Astrocyte (in vitro differentiated cells and primary cell): ENCODE data around the gene UPP1. TPM values are rescaled to one million over a fixed set of nuclear protein-coding genes. Genes with fewer than 3 reads are reported as not detected.

ENCODE experiments used
- DNase-seq: peaks from one replicate; pipeline ENCODE4 v3.0.0-alpha.2; 2010; ENCODE audit warnings: low read depth
- FAIRE-seq: peaks from 2 replicates; lab custom pipeline; 2011; peaks lifted over from hg19 to GRCh38; lab: Jason Lieb, UNC
- H2AFZ ChIP-seq: 2 replicates; pipeline ENCODE4 v1.6.0; 2012; ENCODE audit warnings: low read depth, low read length, inconsistent platforms
- H3K27ac ChIP-seq: 2 replicates; pipeline ENCODE4 v1.5.1; 2011; ENCODE audit warnings: low read depth, low read length, inconsistent platforms
- H3K27me3 ChIP-seq: 2 replicates; pipeline ENCODE4 v1.6.0; 2011; ENCODE audit warnings: low read length, inconsistent platforms; ENCODE audit not compliant: insufficient read depth
- H3K36me3 ChIP-seq: 2 replicates; pipeline ENCODE4 v1.5.1; 2011; ENCODE audit warnings: low read length, inconsistent platforms; ENCODE audit not compliant: insufficient read depth
- H3K4me1 ChIP-seq: 2 replicates; pipeline ENCODE4 v1.5.1; 2011; ENCODE audit warnings: low read length, inconsistent platforms; ENCODE audit not compliant: insufficient read depth
- H3K4me2 ChIP-seq: 2 replicates; pipeline ENCODE4 v1.6.0; 2012; ENCODE audit warnings: low read length, inconsistent platforms
- H3K4me3 ChIP-seq: 2 replicates; pipeline ENCODE4 v1.5.1; 2011; ENCODE audit warnings: low read depth, mild to moderate bottlenecking, low read length, inconsistent platforms; ENCODE audit not compliant: insufficient read depth
- H3K79me2 ChIP-seq: 2 replicates; pipeline ENCODE4 v1.6.0; 2012; ENCODE audit warnings: mild to moderate bottlenecking, low read length, inconsistent platforms; ENCODE audit not compliant: insufficient read depth
- H3K9ac ChIP-seq: 2 replicates; pipeline ENCODE4 v1.6.0; 2012; ENCODE audit warnings: mild to moderate bottlenecking, low read length, inconsistent platforms
- H3K9me3 ChIP-seq: 2 replicates; pipeline ENCODE4 v1.5.1; 2012; ENCODE audit warnings: low read depth, mild to moderate bottlenecking, low read length, inconsistent platforms; ENCODE audit not compliant: insufficient read depth
- H4K20me1 ChIP-seq: 2 replicates; pipeline ENCODE4 v1.6.0; 2012; ENCODE audit warnings: low read length, inconsistent platforms; ENCODE audit not compliant: insufficient read depth
- H3K27ac Mint-ChIP-seq: one replicate; pipeline ENCODE4 v1.8.0; 2021; ENCODE audit warnings: mild to moderate bottlenecking, mixed read lengths; ENCODE audit not compliant: unreplicated experiment
- H3K27me3 Mint-ChIP-seq: one replicate; pipeline ENCODE4 v1.8.0; 2021; ENCODE audit warnings: low read depth, mixed read lengths; ENCODE audit not compliant: unreplicated experiment
- H3K36me3 Mint-ChIP-seq: one replicate; pipeline ENCODE4 v1.8.0; 2021; ENCODE audit warnings: low read depth, mixed read lengths; ENCODE audit not compliant: unreplicated experiment
- H3K4me1 Mint-ChIP-seq: one replicate; pipeline ENCODE4 v1.8.0; 2021; ENCODE audit warnings: low read depth, mixed read lengths; ENCODE audit not compliant: unreplicated experiment
- H3K4me3 Mint-ChIP-seq: one replicate; pipeline ENCODE4 v1.8.0; 2021; ENCODE audit warnings: mild to moderate bottlenecking, moderate library complexity, mixed read lengths; ENCODE audit not compliant: unreplicated experiment
- H3K9me3 Mint-ChIP-seq: one replicate; pipeline ENCODE4 v1.8.0; 2021; ENCODE audit warnings: mild to moderate bottlenecking, mixed read lengths; ENCODE audit not compliant: unreplicated experiment
- CTCF ChIP-seq: IDR thresholded peaks from 2 replicates; pipeline ENCODE4 v1.5.1; 2011; ENCODE audit warnings: low read depth, mild to moderate bottlenecking, inconsistent platforms, low read length, moderate library complexity; ENCODE audit not compliant: insufficient read depth
- EZH2 ChIP-seq: IDR thresholded peaks from 2 replicates; pipeline ENCODE4 v1.6.1; 2012; ENCODE audit warnings: mild to moderate bottlenecking, low read length, inconsistent platforms; ENCODE audit not compliant: insufficient read depth
- total RNA-seq: library from RNA; stranded (reverse); gene quantifications from 2 replicates; pipeline ENCODE4 v1.2.1, GENCODE V29; 2021

Gene UPP1
- total RNA-seq, 1 donor from 2014 or later = 54.2 TPM

- no peaks in the 10 kb centered on the region for H3K79me2 ChIP-seq
- Mint-ChIP-seq H3K27me3 (no peaks in the 10 kb centered on the region), H3K27ac (no peak overlapping the region), H3K36me3 (no peaks in the 10 kb centered on the region), H3K4me1 (peaks cover 13% of the 10 kb centered on the region), H3K9me3 (peaks cover 3% of the 10 kb centered on the region), H3K4me3 (no peak overlapping the region)
- no peak overlapping the region for H3K4me3 ChIP-seq
- H3K9me3 ChIP-seq = no peaks in the 10 kb centered on the region
- H3K27ac ChIP-seq = no peak overlapping the region
- H3K9ac ChIP-seq = no peak overlapping the region
- H3K4me1 ChIP-seq = peaks cover 4% of the 10 kb centered on the region
- no peaks in the 10 kb centered on the region for H3K27me3 ChIP-seq
- no peaks in the 10 kb centered on the region for H3K36me3 ChIP-seq
- FAIRE-seq (no peak), DNase-seq (no peak)
- H2AFZ ChIP-seq = no peak overlapping the region
- H3K4me2 ChIP-seq = no peak overlapping the region
- H4K20me1 ChIP-seq = no peaks in the 10 kb centered on the region
- TF ChIP-seq EZH2 = no peak
- TF ChIP-seq CTCF = no peak
These were observed 37.0 kb downstream of the UPP1 start for GRCh38 chr7:48126037-48126436.

GRCh38 chr7:48130658-48131108 is 41.6 kb downstream of the UPP1 start:
- Histone ChIP-seq H4K20me1 (no peaks in the 10 kb centered on the region), H2AFZ (no peak overlapping the region), H3K36me3 (no peaks in the 10 kb centered on the region), H3K27ac (no peak overlapping the region), H3K79me2 (no peaks in the 10 kb centered on the region), H3K4me2 (peak overlapping the region; percentile 20), H3K4me1 (peaks cover 7% of the 10 kb centered on the region), H3K4me3 (no peak overlapping the region), H3K9ac (no peak overlapping the region), H3K9me3 (no peaks in the 10 kb centered on the region), H3K27me3 (no peaks in the 10 kb centered on the region)
- FAIRE-seq (no peak), DNase-seq (peak; percentile 49)
- Mint-ChIP-seq H3K4me3 (no peak overlapping the region), H3K27me3 (no peaks in the 10 kb centered on the region), H3K36me3 (no peaks in the 10 kb centered on the region), H3K4me1 (peaks cover 18% of the 10 kb centered on the region), H3K27ac (peak overlapping the region; percentile 72), H3K9me3 (peaks cover 3% of the 10 kb centered on the region)
- TF ChIP-seq EZH2 (no peak), CTCF (no peak)

DNA sequence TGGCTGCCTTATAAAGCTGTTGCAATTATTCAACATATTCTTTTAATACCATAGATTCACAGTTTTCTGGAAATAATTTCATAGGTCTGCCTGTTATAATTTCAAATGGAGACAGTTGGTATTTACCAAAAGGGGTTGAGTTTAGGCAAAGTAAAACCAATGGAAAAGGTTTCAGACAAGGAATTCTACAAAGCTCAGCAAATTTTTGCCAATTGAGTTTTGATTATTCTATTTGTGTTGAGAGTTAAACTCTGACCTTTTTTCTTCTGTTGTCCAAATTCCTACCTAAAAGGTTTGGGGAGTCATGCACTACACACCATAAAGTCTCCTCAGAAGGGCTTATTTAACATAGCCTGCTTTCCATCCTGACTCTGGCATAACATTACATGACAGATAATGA is 43.7 kb downstream of the UPP1 start:
- no peak for DNase-seq
- no peaks in the 10 kb centered on the region for H3K36me3 Mint-ChIP-seq
- H3K27me3 Mint-ChIP-seq = no peaks in the 10 kb centered on the region
- no peak overlapping the region for H3K4me3 Mint-ChIP-seq
- peaks cover 18% of the 10 kb centered on the region for H3K4me1 Mint-ChIP-seq
- H3K4me3 ChIP-seq = no peak overlapping the region
- H4K20me1 ChIP-seq = no peaks in the 10 kb centered on the region
- no peaks in the 10 kb centered on the region for H3K9me3 ChIP-seq
- no peaks in the 10 kb centered on the region for H3K27me3 ChIP-seq
- H3K36me3 ChIP-seq = no peaks in the 10 kb centered on the region
- H3K4me1 ChIP-seq = peaks cover 7% of the 10 kb centered on the region
- no peaks in the 10 kb centered on the region for H3K79me2 ChIP-seq
- H2AFZ ChIP-seq = no peak overlapping the region
- H3K27ac ChIP-seq = no peak overlapping the region
- no peak overlapping the region for H3K4me2 ChIP-seq
- no peak overlapping the region for H3K27ac Mint-ChIP-seq
- no peak for FAIRE-seq
- peaks cover 3% of the 10 kb centered on the region for H3K9me3 Mint-ChIP-seq
- TF ChIP-seq CTCF (no peak), EZH2 (no peak)
- H3K9ac ChIP-seq = no peak overlapping the region
